Spleen (tissue), 11 donors: ENCODE measurements around the gene PIKFYVE. TPM values are rescaled to one million over a fixed set of nuclear protein-coding genes. Genes with fewer than 3 reads are reported as not detected.

Experiments used
- DNase-seq: peaks from one replicate; pipeline ENCODE4 v3.0.0-alpha.2; 2020
- H3K27ac ChIP-seq, 8 donors: fragments of 200-600 bp; sonication (generic) in 7 of 8; 1 replicate in 4 of 8; 2 replicates in 4 of 8; pipeline versions ENCODE4 v1.5.0 to v1.8.0; 2016 to 2021; ENCODE audit warnings: inconsistent platforms in 4 of 8, mild to moderate bottlenecking in 4 of 8, moderate library complexity in 1 of 8
- H3K27me3 ChIP-seq, 7 donors: fragments of 200-600 bp; sonication (generic) in 6 of 7; replicated peaks in 1 of 7; 1 replicate in 4 of 7; 2 replicates in 3 of 7; pipeline versions ENCODE4 v1.5.0 to v1.8.0; 2016 to 2021; ENCODE audit warnings: inconsistent platforms in 3 of 7, mild to moderate bottlenecking in 1 of 7
- H3K36me3 ChIP-seq, 6 donors: fragments of 200-600 bp; sonication (generic) in 5 of 6; 1 replicate in 4 of 6; 2 replicates in 2 of 6; pipeline versions ENCODE4 v1.5.0 to v1.8.0; 2016 to 2021; ENCODE audit warnings: inconsistent platforms in 2 of 6
- H3K4me1 ChIP-seq, 6 donors: fragments of 200-600 bp; sonication (generic) in 5 of 6; 1 replicate in 3 of 6; 2 replicates in 3 of 6; pipeline versions ENCODE4 v1.5.0 to v1.8.0; 2016 to 2021; ENCODE audit warnings: inconsistent platforms in 3 of 6
- H3K4me3 ChIP-seq, 8 donors: fragments of 200-600 bp; sonication (generic) in 7 of 8; 1 replicate in 4 of 8; 2 replicates in 4 of 8; pipeline versions ENCODE4 v1.5.0 to v1.8.0; 2016 to 2021; ENCODE audit warnings: inconsistent platforms in 4 of 8, mild to moderate bottlenecking in 4 of 8, moderate library complexity in 2 of 8
- H3K9me3 ChIP-seq, 8 donors: fragments of 200-600 bp; sonication (generic) in 7 of 8; 1 replicate in 4 of 8; 2 replicates in 4 of 8; pipeline versions ENCODE4 v1.5.0 to v1.8.0; 2016 to 2021; ENCODE audit warnings: inconsistent platforms in 4 of 8
- CTCF ChIP-seq, 11 experiments: fragments of 200-600 bp in 7 of 11; fragments of 450-650 bp in 4 of 11; sonication (generic) in 4 of 11; IDR thresholded peaks in 8 of 11; conservative IDR thresholded peaks in 3 of 11; 1 replicate in 7 of 11; 2 replicates in 4 of 11; pipeline versions ENCODE4 v1.4.0 to v1.8.0; 2016 to 2021; ENCODE audit warnings: antibody characterized with exemption in 11 of 11, inconsistent platforms in 4 of 11, mild to moderate bottlenecking in 1 of 11
- POLR2A ChIP-seq, 3 donors: fragments of 450-650 bp; IDR thresholded peaks; one replicate each; pipeline ENCODE4 v1.5.1; 2017; ENCODE audit warnings: antibody characterized with exemption in 3 of 3, mild to moderate bottlenecking in 1 of 3
- POLR2AphosphoS5 ChIP-seq, 3 donors: sonication (generic); formaldehyde crosslinking; IDR thresholded peaks; one replicate each; pipeline ENCODE4 v1.5.1; 2017; ENCODE audit warnings: antibody characterized with exemption in 3 of 3
- WGBS, 5 donors: extraction: QIAGEN DNeasy Blood & Tissue Kit in 3 of 5; methylation state at CpG; one replicate each; pipeline versions ENCODE4 v1.1.5 to v1.1.7; 2013 to 2018; 5-methylcytosine and 5-hydroxymethylcytosine counted together
- intact Hi-C: fragments of 100-400 bp; cut with DNase I; formaldehyde crosslinking; loops from one replicate; pipeline ENCODE4 v1.15.0; 2023; ENCODE audit warnings: low total_unique reads
- polyA plus RNA-seq, 3 donors: library from polyadenylated mRNA; stranded (reverse); fragments of 200-250 nt; gene quantifications; one replicate each; pipeline ENCODE4 v1.2.1, GENCODE V29; 2013
- total RNA-seq, 7 donors: library from RNA; depleted of rRNA in 3 of 7; stranded (reverse); fragments of >200 nt in 3 of 7; fragmentation: NEBNext Ultra II Directional in 4 of 7; extraction: Animal tissue kit (Norgen Biotek cat#: 25700) in 4 of 7; gene quantifications; one replicate each; pipeline versions ENCODE4 v1.1.0 to v1.2.1, GENCODE V29; 2016 to 2021
- donor health status: healthy with polysubstance abuse.
- donor health status: DM: no; HTN: no; CAD: no; lungs with moderate emphysema.
- donor health status: DM: no; HTN: no; CAD: no.
- donor health status: Bipolar disorder and iron deficiency.
- donor health status: healthy.
- donor health status: DM: no; HTN: no; CAD: no.
- donor health status: DM: yes; HTN: yes; CAD: no.

PIKFYVE gene
- total and polyA plus RNA-seq, 10 donors: 7.3 to 68.7 (median 52.7) TPM

- H3K27me3 ChIP-seq: no peaks in the 10 kb centered on the region
- no peak overlapping the region for H3K4me3 ChIP-seq
- intact Hi-C loops: no loop called here
- TF ChIP-seq POLR2AphosphoS5 (IDR thresholded peaks at IDR 0.05) (no peak), POLR2A (IDR thresholded peaks at IDR 0.05) (no peak), CTCF (IDR thresholded peaks at IDR 0.05 in 8 of 11, conservative IDR thresholded peaks at IDR 0.05 in 3 of 11) (no peak)
- H3K9me3 ChIP-seq: peaks cover 0 to 7% (median 3%) of the 10 kb centered on the region in 8 donors
- no peak overlapping the region for H3K27ac ChIP-seq
- H3K4me1 ChIP-seq: peaks cover 0 to 34% (median under 1%) of the 10 kb centered on the region in 6 donors
- H3K36me3 ChIP-seq: peaks cover 8 to 92% (median 70%) of the 10 kb centered on the region in 6 donors
- DNase-seq: no peak
These were observed 8.7 kb downstream of the PIKFYVE start for GRCh38 chr2:208274748-208275147.

DNA sequence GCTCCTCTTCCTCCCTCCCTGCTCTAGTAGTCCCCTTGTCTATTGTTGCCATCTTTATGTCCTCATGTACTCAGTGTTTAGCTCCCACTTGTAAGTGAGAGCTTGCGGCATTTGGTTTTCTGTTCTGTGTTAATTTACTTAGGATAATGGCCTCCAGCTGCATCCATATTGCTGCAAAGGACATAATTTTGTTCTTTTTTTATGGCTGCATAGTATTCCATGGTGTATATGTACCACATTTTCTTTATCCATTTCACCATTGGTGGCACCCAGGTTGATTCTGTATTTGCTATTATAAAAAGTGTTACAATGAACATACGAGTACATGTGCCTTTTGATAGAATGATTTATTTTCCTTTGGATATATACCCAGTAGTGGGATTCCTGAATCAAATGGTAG, 12.5 kb downstream of the PIKFYVE start:
- Histone ChIP-seq H3K27ac (no peak overlapping the region), H3K27me3 (no peaks in the 10 kb centered on the region), H3K4me1 (peaks cover 0 to 37% (median 2%) of the 10 kb centered on the region in 6 donors), H3K9me3 (peaks cover 0 to 7% (median 3%) of the 10 kb centered on the region in 8 donors), H3K4me3 (no peak overlapping the region), H3K36me3 (peaks cover 5 to 100% (median 80%) of the 10 kb centered on the region in 6 donors)
- no peak for TF ChIP-seq POLR2A (IDR thresholded peaks at IDR 0.05)
- TF ChIP-seq POLR2AphosphoS5 (IDR thresholded peaks at IDR 0.05): no peak
- TF ChIP-seq CTCF (IDR thresholded peaks at IDR 0.05 in 8 of 11, conservative IDR thresholded peaks at IDR 0.05 in 3 of 11): no peak
- intact Hi-C loops: no loop called here
- no peak for DNase-seq
- WGBS, 5 donors: 94 to 99% (median 97%) methylated on average over 2 of the region's 2 CpGs

- Histone ChIP-seq H3K27me3 (no peaks in the 10 kb centered on the region), H3K9me3 (peaks cover 0 to 7% (median 3%) of the 10 kb centered on the region in 8 donors), H3K4me3 (no peak overlapping the region), H3K4me1 (peaks cover 0 to 30% (median 2%) of the 10 kb centered on the region in 6 donors), H3K27ac (no peak overlapping the region), H3K36me3 (peaks cover 4 to 100% (median 79%) of the 10 kb centered on the region in 6 donors)
- intact Hi-C loops: no loop called here
- TF ChIP-seq POLR2A (IDR thresholded peaks at IDR 0.05) (no peak), CTCF (IDR thresholded peaks at IDR 0.05 in 8 of 11, conservative IDR thresholded peaks at IDR 0.05 in 3 of 11) (no peak), POLR2AphosphoS5 (IDR thresholded peaks at IDR 0.05) (no peak)
- no peak for DNase-seq
- WGBS, 5 donors: 92 to 97% (median 96%) methylated on average over 2 of the region's 2 CpGs
These were observed 13.2 kb downstream of the PIKFYVE start for GRCh38 chr2:208279236-208279635.

DNA sequence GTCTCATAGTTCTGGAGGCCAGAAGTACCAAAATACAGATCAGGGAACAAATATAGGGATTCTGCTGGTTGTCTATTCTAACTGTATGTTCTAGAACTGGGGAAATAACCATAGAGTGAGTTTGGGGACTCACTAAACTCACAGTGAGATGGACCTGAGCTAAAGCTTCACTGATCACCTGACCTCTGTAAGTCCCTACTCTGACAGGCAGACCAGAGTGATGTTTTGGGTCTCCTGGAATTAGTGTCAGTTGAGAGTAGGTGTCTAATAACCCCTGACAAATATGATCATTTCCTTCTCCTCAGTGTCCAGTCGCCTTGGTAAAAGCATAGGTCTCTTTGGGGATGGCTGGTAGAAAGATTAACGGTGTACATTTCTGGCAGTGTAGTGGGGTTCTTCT, 14.2 kb downstream of the PIKFYVE start:
- H3K9me3 ChIP-seq: peaks cover 0 to 7% (median 3%) of the 10 kb centered on the region in 8 donors
- peaks cover 0 to 22% (median 4%) of the 10 kb centered on the region in 6 donors for H3K4me1 ChIP-seq
- peaks cover 4 to 100% (median 75%) of the 10 kb centered on the region in 6 donors for H3K36me3 ChIP-seq
- H3K27me3 ChIP-seq: no peaks in the 10 kb centered on the region
- intact Hi-C loops: no loop called here
- TF ChIP-seq POLR2AphosphoS5 (IDR thresholded peaks at IDR 0.05): no peak
- no peak for TF ChIP-seq POLR2A (IDR thresholded peaks at IDR 0.05)
- TF ChIP-seq CTCF (IDR thresholded peaks at IDR 0.05 in 8 of 11, conservative IDR thresholded peaks at IDR 0.05 in 3 of 11): no peak
- no peak for DNase-seq
- no peak overlapping the region for H3K27ac ChIP-seq
- WGBS, 5 donors: 93 to 97% (median 94%) methylated on average over 2 of the region's 2 CpGs
- H3K4me3 ChIP-seq: no peak overlapping the region
